HepG2 (cell line): ENCODE results near the gene PLXNB2. TPM values are rescaled to one million over a fixed set of nuclear protein-coding genes. Genes with fewer than 3 reads are reported as not detected.

ENCODE experiments used
- ARNTL ChIP-seq: sonication (generic); formaldehyde crosslinking; IDR thresholded peaks from 2 replicates; pipeline ENCODE4 v1.4.0; 2020; ENCODE audit warnings: mild to moderate bottlenecking, missing genetic modification reagents
- BCLAF1 ChIP-seq: fragments of 450-650 bp; IDR thresholded peaks from 2 replicates; pipeline ENCODE4 v1.6.1; 2017; ENCODE audit warnings: mild to moderate bottlenecking
- CHD4 ChIP-seq: fragments of 200-600 bp; sonication (generic); IDR thresholded peaks from 2 replicates; pipeline ENCODE4 v1.7.0; 2017; ENCODE audit warnings: mild to moderate bottlenecking, low read length, borderline replicate concordance
- FOXO1 ChIP-seq: sonication (generic); formaldehyde crosslinking; IDR thresholded peaks from 2 replicates; pipeline ENCODE4 v1.4.0; 2020; ENCODE audit warnings: missing genetic modification reagents
- GZF1 ChIP-seq: sonication (generic); formaldehyde crosslinking; IDR thresholded peaks from 2 replicates; pipeline ENCODE4 v1.5.1; 2020; ENCODE audit warnings: mild to moderate bottlenecking, missing genetic modification reagents
- PCBP2 ChIP-seq: fragments of 200-400 bp; formaldehyde crosslinking; optimal IDR thresholded peaks from 2 replicates; pipeline ENCODE3; 2018; ENCODE audit warnings: low read length, low read depth; ENCODE audit not compliant: poor library complexity, severe bottlenecking
- RFXANK ChIP-seq: IDR thresholded peaks from 2 replicates; pipeline ENCODE4 v1.6.1; 2016
- SMARCE1 ChIP-seq: fragments of 450-650 bp; IDR thresholded peaks from 2 replicates; pipeline ENCODE4 v1.6.1; 2017; ENCODE audit warnings: borderline replicate concordance
- SOX5 ChIP-seq: IDR thresholded peaks from 2 replicates; pipeline ENCODE4 v1.6.1; 2016; ENCODE audit warnings: borderline replicate concordance
- SRY ChIP-seq: sonication (generic); formaldehyde crosslinking; IDR thresholded peaks from 2 replicates; pipeline ENCODE4 v1.8.0; 2022; ENCODE audit warnings: mild to moderate bottlenecking, missing genetic modification reagents
- TEAD2 ChIP-seq: sonication (generic); formaldehyde crosslinking; IDR thresholded peaks from 2 replicates; pipeline ENCODE4 v1.9.0; 2021; ENCODE audit warnings: missing genetic modification reagents
- TGIF2 ChIP-seq: IDR thresholded peaks from 2 replicates; pipeline ENCODE4 v1.6.1; 2016; ENCODE audit warnings: control low read depth, missing compliant biosample characterization
- XBP1 ChIP-seq: sonication (generic); formaldehyde crosslinking; IDR thresholded peaks from 2 replicates; pipeline ENCODE4 v1.5.0; 2020; ENCODE audit warnings: missing genetic modification reagents
- ZFYVE20 ChIP-seq: sonication (generic); formaldehyde crosslinking; IDR thresholded peaks from 2 replicates; pipeline ENCODE4 v1.8.0; 2023; ENCODE audit warnings: low read depth, mild to moderate bottlenecking, moderate library complexity, missing genetic modification reagents, borderline replicate concordance
- ZNF24 ChIP-seq: fragments of 450-650 bp; IDR thresholded peaks from 2 replicates; pipeline ENCODE4 v1.6.1; 2017; ENCODE audit warnings: antibody characterized with exemption, mild to moderate bottlenecking
- ZNF280D ChIP-seq: sonication (generic); formaldehyde crosslinking; IDR thresholded peaks from 2 replicates; pipeline ENCODE4 v1.5.1; 2020; ENCODE audit warnings: mild to moderate bottlenecking, missing genetic modification reagents
- ZNF30 ChIP-seq: sonication (generic); formaldehyde crosslinking; IDR thresholded peaks from 2 replicates; pipeline ENCODE4 v1.5.0; 2020; ENCODE audit warnings: mild to moderate bottlenecking, missing genetic modification reagents
- ZNF512 ChIP-seq: sonication (generic); formaldehyde crosslinking; IDR thresholded peaks from 2 replicates; pipeline ENCODE4 v1.4.0; 2020; ENCODE audit warnings: mild to moderate bottlenecking, missing genetic modification reagents
- ZNF543 ChIP-seq: sonication (generic); formaldehyde crosslinking; IDR thresholded peaks from 2 replicates; pipeline ENCODE4 v1.4.0; 2020; ENCODE audit warnings: mild to moderate bottlenecking, missing genetic modification reagents
- ZNF672 ChIP-seq: sonication (generic); formaldehyde crosslinking; IDR thresholded peaks from 2 replicates; pipeline ENCODE4 v1.8.1; 2022; ENCODE audit warnings: missing genetic modification reagents
- ZNF766 ChIP-seq: sonication (generic); formaldehyde crosslinking; IDR thresholded peaks from 2 replicates; pipeline ENCODE4 v1.5.0; 2020; ENCODE audit warnings: missing genetic modification reagents, borderline replicate concordance
- polyA plus RNA-seq, 8 experiments: library from polyadenylated mRNA; depleted of rRNA in 3 of 8; stranded (reverse) in 7 of 8; unstranded in 1 of 8; fragments of >200 nt; fragmentation: Illumina TruSeq in 4 of 8; extraction: Trizol in 4 of 8; gene quantifications; 2 replicates each; pipeline versions ENCODE4 v1.2.1 to v1.2.3, GENCODE V29; 2011 to 2016; ENCODE audit warnings: low read depth in 4 of 8, missing spikeins in 1 of 8, mixed read lengths in 1 of 8; ENCODE audit not compliant: insufficient read depth in 1 of 8
- total RNA-seq, 5 experiments: library from RNA; depleted of rRNA; stranded (reverse); fragments of >200 nt; fragmentation: Illumina TruSeq; extraction: Trizol; gene quantifications; 2 replicates each; pipeline ENCODE4 v1.2.3, GENCODE V29; 2016; ENCODE audit warnings: low read depth in 1 of 5
- TF ChIP-seq, protein P1 (sequence below): sonication (generic); formaldehyde crosslinking; IDR thresholded peaks from 2 replicates; pipeline ENCODE4 v1.8.0; 2022; ENCODE audit warnings: mild to moderate bottlenecking, missing genetic modification reagents, moderate library complexity

The PLXNB2 gene
- total and polyA plus RNA-seq, 2 of the 13 experiments (the other 11 are each of a cell fraction or from before 2014, with no cell fraction given) = 32.6 to 68.9 TPM

DNA sequence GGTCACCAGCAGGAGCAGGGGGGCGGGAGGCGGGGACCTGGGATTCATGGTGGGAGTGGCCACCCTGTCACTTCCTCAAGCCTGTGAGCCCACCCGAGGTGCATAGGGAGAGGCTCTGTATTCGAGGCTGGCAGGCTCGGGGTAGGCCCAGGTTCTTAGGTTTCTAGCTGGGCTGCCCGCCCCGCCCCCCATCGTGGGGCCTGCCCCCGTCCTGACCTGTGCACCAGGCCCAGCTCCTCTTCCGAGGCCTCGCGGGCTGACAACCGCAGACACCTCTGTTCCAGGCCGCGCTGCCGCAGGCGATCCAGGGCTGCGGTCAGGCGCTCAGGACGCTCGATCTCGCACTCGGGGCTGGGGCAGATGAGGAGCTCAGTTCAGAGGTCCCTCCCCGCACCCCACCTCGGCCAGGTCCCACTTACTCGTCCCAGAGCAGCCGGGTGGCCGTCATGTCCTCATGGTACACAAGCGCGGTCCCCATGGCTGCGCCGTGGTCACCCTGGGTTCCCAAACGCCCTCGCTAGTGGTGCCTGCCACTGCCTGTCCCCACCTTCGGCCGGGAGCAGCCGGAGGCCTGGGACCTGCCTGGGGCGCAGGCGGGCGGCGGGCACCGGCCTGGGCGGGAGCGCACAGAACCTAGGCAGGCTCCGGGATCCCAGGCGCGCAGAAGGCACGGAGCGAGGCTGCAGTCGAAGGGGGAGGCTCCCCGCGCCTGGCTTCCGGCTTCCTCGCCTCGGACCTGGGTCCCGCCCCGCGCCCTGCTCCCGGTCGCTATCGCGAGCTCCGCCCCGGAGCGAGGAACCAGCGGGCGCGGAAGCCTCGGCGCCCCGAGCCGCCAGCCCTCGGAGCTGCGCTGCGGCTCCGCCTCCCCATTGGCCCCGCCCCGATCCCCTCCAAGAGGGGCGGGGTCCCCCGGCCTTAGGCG is 56.6 kb downstream of the PLXNB2 start, which contains the start of gene HDAC10 (continued):
- no peak for TF ChIP-seq BCLAF1
- no peak for TF ChIP-seq GZF1 (CRISPR knock-in tag)
- no peak for TF ChIP-seq RFXANK (CRISPR knock-in tag)
- TF ChIP-seq ZNF672 (CRISPR knock-in tag) = no peak
- peak; percentile 87 for TF ChIP-seq ZNF30
- TF ChIP-seq ZNF512 (CRISPR knock-in tag) = no peak
- no peak for TF ChIP-seq ZNF280D (CRISPR knock-in tag)
- no peak for TF ChIP-seq ZNF24
- no peak for TF ChIP-seq TEAD2 (CRISPR knock-in tag)
- TF ChIP-seq ZFYVE20 (CRISPR knock-in tag) = no peak
- TF ChIP-seq ZNF766 (CRISPR knock-in tag) = no peak
- TF ChIP-seq SOX5 = no peak
- no peak for TF ChIP-seq PCBP2
- no peak for TF ChIP-seq SMARCE1
- TF ChIP-seq ARNTL (CRISPR knock-in tag) = no peak
- TF ChIP-seq TGIF2 = no peak
- TF ChIP-seq, protein P1, sequence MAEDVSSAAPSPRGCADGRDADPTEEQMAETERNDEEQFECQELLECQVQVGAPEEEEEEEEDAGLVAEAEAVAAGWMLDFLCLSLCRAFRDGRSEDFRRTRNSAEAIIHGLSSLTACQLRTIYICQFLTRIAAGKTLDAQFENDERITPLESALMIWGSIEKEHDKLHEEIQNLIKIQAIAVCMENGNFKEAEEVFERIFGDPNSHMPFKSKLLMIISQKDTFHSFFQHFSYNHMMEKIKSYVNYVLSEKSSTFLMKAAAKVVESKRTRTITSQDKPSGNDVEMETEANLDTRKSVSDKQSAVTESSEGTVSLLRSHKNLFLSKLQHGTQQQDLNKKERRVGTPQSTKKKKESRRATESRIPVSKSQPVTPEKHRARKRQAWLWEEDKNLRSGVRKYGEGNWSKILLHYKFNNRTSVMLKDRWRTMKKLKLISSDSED (CRISPR knock-in tag) = peak; percentile 31; the same call in 1 of the 2 replicates
- 0 out of 2 replicates have a peak, but pooled peaks have one; percentile 57 for TF ChIP-seq SRY (CRISPR knock-in tag)
- TF ChIP-seq CHD4 = no peak
- TF ChIP-seq FOXO1 (CRISPR knock-in tag) = no peak
- TF ChIP-seq XBP1 (CRISPR knock-in tag) = no peak
- peak; percentile 59; the same call in 1 of the 2 replicates for TF ChIP-seq ZNF543 (CRISPR knock-in tag)
